Type B pancreatic cell (in vitro differentiated cells): ENCODE results near the gene ELK3. TPM values are rescaled to one million over a fixed set of nuclear protein-coding genes. Genes with fewer than 3 reads are reported as not detected.

Experiments
- DNase-seq: peaks from one replicate; pipeline ENCODE4 v3.0.0; 2021; ENCODE audit warnings: mixed read lengths; ENCODE audit not compliant: unreplicated experiment; ENCODE audit errors: extremely low spot score
- H3K27ac Mint-ChIP-seq: 2 replicates; pipeline ENCODE4 v1.8.0; 2021; ENCODE audit warnings: mild to moderate bottlenecking, mixed read lengths
- H3K27me3 Mint-ChIP-seq: 2 replicates; pipeline ENCODE4 v1.8.0; 2021; ENCODE audit warnings: mixed read lengths
- H3K36me3 Mint-ChIP-seq: 2 replicates; pipeline ENCODE4 v1.8.0; 2021; ENCODE audit warnings: mixed read lengths
- H3K4me1 Mint-ChIP-seq: one replicate; pipeline ENCODE4 v1.8.0; 2021; ENCODE audit warnings: mixed read lengths; ENCODE audit not compliant: unreplicated experiment
- H3K4me3 Mint-ChIP-seq: 2 replicates; pipeline ENCODE4 v1.8.0; 2021; ENCODE audit warnings: mild to moderate bottlenecking, mixed read lengths
- H3K9me3 Mint-ChIP-seq: 2 replicates; pipeline ENCODE4 v1.8.0; 2021; ENCODE audit warnings: mixed read lengths
- total RNA-seq: library from RNA; stranded (reverse); gene quantifications from 2 replicates; pipeline ENCODE4 v1.2.1, GENCODE V29; 2021; ENCODE audit warnings: low replicate concordance
- TF ChIP-seq, protein P1 (sequence below): fragments of 200-600 bp; sonication (generic); conservative IDR thresholded peaks from 2 replicates; pipeline ENCODE4 v1.5.0; 2021; ENCODE audit warnings: antibody characterized with exemption, mild to moderate bottlenecking

ELK3 gene
- total RNA-seq, 1 donor from 2014 or later = 17.6 TPM

DNA sequence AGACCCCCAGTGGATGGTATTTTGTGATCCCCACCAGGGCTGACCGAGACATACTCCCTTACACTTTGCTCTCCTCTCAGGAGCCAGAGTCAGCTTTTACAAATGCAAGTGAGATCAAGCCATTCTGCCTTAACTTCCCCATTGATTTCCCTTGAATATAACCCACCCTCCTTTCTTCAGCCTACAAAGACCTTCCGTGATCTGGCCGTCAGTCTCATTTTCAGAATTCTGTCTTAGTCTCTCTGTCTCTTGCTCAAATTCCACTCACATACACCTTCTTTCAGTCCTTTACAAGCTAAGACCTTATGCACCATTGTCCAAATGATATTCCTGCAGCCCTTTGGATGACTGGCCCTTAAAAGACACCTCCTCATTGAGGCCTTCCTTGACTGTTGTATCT lies 39.0 kb upstream of the ELK3 start:
- no peaks in the 10 kb centered on the region for H3K9me3 Mint-ChIP-seq
- H3K4me1 Mint-ChIP-seq = no peaks in the 10 kb centered on the region
- H3K36me3 Mint-ChIP-seq = no peaks in the 10 kb centered on the region
- no peaks in the 10 kb centered on the region for H3K27me3 Mint-ChIP-seq
- no peak for DNase-seq
- TF ChIP-seq, protein P1, sequence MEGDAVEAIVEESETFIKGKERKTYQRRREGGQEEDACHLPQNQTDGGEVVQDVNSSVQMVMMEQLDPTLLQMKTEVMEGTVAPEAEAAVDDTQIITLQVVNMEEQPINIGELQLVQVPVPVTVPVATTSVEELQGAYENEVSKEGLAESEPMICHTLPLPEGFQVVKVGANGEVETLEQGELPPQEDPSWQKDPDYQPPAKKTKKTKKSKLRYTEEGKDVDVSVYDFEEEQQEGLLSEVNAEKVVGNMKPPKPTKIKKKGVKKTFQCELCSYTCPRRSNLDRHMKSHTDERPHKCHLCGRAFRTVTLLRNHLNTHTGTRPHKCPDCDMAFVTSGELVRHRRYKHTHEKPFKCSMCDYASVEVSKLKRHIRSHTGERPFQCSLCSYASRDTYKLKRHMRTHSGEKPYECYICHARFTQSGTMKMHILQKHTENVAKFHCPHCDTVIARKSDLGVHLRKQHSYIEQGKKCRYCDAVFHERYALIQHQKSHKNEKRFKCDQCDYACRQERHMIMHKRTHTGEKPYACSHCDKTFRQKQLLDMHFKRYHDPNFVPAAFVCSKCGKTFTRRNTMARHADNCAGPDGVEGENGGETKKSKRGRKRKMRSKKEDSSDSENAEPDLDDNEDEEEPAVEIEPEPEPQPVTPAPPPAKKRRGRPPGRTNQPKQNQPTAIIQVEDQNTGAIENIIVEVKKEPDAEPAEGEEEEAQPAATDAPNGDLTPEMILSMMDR = no peak
- no peak overlapping the region for H3K4me3 Mint-ChIP-seq
- no peak overlapping the region for H3K27ac Mint-ChIP-seq

DNA sequence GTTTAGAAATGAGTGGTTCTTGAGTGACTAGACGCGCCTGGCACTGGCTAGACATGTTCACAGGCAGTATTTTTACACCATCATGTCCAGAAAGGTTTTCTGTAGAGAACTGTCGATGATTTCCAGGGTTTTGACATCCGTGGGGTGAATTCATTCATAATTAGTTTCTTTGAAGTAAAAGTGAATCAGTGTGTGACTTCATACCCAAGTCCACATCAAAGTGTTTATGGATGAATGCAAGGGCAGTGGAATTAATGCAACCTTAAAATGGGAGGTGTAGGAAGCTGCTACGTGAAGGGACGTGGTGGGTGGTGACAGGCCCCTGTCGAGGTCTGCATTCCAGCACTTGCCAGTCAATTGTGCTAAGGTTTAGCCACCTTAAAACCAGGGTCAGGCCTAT lies 38.4 kb upstream of the ELK3 start:
- no peak overlapping the region for H3K27ac Mint-ChIP-seq
- no peaks in the 10 kb centered on the region for H3K36me3 Mint-ChIP-seq
- no peak overlapping the region for H3K4me3 Mint-ChIP-seq
- TF ChIP-seq, protein P1 = no peak
- no peak for DNase-seq
- H3K27me3 Mint-ChIP-seq = no peaks in the 10 kb centered on the region
- no peaks in the 10 kb centered on the region for H3K4me1 Mint-ChIP-seq
- no peaks in the 10 kb centered on the region for H3K9me3 Mint-ChIP-seq

DNA sequence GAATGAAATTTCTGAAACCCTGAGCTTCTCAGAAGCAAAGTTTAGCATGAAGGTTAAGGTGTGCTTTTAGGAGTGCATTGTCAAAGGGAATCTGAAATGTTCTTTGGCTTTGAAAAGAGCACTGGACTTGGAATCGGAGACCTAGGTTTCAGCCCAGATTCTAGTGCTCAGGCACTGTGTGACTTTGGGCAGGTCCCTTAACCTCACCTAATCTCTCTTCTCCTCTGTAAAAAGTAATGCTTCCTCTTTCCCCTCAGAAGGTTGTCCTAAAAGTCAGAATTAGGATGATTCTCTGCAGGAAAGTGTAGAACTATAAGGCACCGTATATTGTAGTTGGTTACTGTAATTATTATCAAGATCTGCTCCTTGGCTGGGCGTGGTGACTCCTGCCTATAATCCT lies 38.0 kb upstream of the ELK3 start:
- TF ChIP-seq, protein P1 = no peak

DNA sequence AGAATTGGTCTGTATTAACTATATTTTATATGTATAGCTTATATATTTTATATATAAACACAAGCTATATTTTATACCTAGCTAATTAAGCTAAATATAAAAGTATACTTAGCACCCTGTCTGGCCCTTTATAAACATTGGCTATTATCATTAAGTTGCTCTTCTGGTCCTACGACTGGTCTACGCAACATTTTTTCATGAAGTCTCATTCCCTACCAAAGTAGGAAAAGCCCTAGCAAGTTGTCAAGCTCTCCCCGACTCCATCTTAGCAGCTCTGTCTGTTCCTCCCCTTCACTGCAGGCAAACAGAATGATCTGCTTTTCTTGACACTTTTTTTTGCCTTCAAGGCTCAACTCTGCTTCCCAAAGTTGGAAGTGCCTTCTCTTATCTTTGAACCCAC lies 36.7 kb upstream of the ELK3 start:
- no peaks in the 10 kb centered on the region for H3K27me3 Mint-ChIP-seq
- no peaks in the 10 kb centered on the region for H3K9me3 Mint-ChIP-seq
- no peaks in the 10 kb centered on the region for H3K4me1 Mint-ChIP-seq
- H3K27ac Mint-ChIP-seq = no peak overlapping the region
- TF ChIP-seq, protein P1 = no peak
- DNase-seq = no peak
- no peaks in the 10 kb centered on the region for H3K36me3 Mint-ChIP-seq
- H3K4me3 Mint-ChIP-seq = no peak overlapping the region

More for the DNA sequence above, 38.0 kb upstream of the ELK3 start:
- Mint-ChIP-seq H3K9me3 (no peaks in the 10 kb centered on the region), H3K4me1 (no peaks in the 10 kb centered on the region), H3K4me3 (no peak overlapping the region), H3K36me3 (no peaks in the 10 kb centered on the region), H3K27ac (no peak overlapping the region), H3K27me3 (no peaks in the 10 kb centered on the region)
- no peak for DNase-seq

DNA sequence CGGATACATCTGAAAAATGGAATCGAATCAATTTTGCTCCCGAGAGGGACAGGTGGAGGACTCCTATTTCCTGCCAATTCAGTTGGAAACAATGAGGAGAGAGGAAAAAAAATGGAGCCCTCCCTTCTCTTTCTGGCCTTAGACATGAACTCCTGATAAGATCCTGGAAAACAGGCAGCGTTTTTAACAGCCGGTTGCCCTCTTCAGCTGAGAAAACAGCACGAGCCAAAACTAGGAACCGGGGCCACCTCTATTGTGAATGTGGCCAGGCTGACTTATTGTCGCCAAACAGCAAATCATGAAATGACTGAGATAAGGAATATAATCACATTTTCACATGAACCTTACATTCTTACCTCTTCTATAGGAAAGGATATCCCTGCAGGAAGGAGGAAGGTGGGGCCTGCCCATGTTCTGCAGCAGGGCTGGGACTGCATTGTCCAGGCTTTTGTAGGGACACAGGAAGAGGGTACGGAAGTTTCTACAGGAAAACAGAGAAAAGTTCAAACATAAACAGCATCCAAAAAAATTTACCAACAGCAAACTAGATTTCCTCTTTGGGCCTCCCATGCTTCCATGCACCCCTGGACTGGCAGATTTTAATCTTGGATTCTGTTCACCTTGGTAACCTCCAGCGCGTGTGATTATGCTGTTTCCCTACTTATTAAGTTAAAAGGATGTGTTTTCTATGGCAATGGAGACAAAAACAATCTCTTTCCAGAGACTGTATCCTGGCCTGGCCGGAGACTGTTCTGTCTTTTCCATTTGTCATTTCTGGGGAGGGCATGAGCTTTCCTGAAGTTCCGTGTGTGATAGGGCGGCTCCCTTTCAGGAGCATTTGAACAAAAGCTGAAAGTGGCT lies 29.0 kb upstream of the ELK3 start:
- H3K9me3 Mint-ChIP-seq = no peaks in the 10 kb centered on the region
- no peak for DNase-seq
- H3K4me1 Mint-ChIP-seq = peaks cover 6% of the 10 kb centered on the region
- no peaks in the 10 kb centered on the region for H3K27me3 Mint-ChIP-seq
- H3K36me3 Mint-ChIP-seq = no peaks in the 10 kb centered on the region
- TF ChIP-seq, protein P1 = no peak
- no peak overlapping the region for H3K4me3 Mint-ChIP-seq
- no peak overlapping the region for H3K27ac Mint-ChIP-seq
